Activated naive CD4-positive, alpha-beta T cell treated with anti-CD3 and anti-CD28 coated beads, Interleukin-2, amount 50 U/mL, for 24 hours (primary cell): Measurements from ENCODE around the gene PAIP2B.
"Not testable (repeated sequence)": the region's sequence is repeated elsewhere in the genome, so short reads cannot be mapped to it uniquely, and the experiment has no call there.

Experiments
- H3K27ac Mint-ChIP-seq: one replicate; pipeline ENCODE4 v1.8.0; 2021; ENCODE audit warnings: mild to moderate bottlenecking, mixed read lengths
- H3K27me3 Mint-ChIP-seq: one replicate; pipeline ENCODE4 v1.8.0; 2021; ENCODE audit warnings: mixed read lengths
- H3K36me3 Mint-ChIP-seq: one replicate; pipeline ENCODE4 v1.8.0; 2021; ENCODE audit warnings: mixed read lengths
- H3K4me1 Mint-ChIP-seq: one replicate; pipeline ENCODE4 v1.8.0; 2021; ENCODE audit warnings: mixed read lengths
- H3K4me3 Mint-ChIP-seq: one replicate; pipeline ENCODE4 v1.8.0; 2021; ENCODE audit warnings: mild to moderate bottlenecking, mixed read lengths
- H3K9me3 Mint-ChIP-seq: one replicate; pipeline ENCODE4 v1.8.0; 2021; ENCODE audit warnings: mixed read lengths

Gene PAIP2B

GRCh38 chr2:71187589-71187988 is 39.3 kb downstream of the PAIP2B start:
- H3K27ac Mint-ChIP-seq: no peak overlapping the region
- H3K9me3 Mint-ChIP-seq: no peaks in the 10 kb centered on the region
- H3K4me3 Mint-ChIP-seq: no peak overlapping the region
- H3K36me3 Mint-ChIP-seq: peaks cover 2% of the 10 kb centered on the region
- H3K4me1 Mint-ChIP-seq: no peaks in the 10 kb centered on the region
- H3K27me3 Mint-ChIP-seq: no peaks in the 10 kb centered on the region

- H3K4me1 Mint-ChIP-seq: no peaks in the 10 kb centered on the region
- peaks cover 2% of the 10 kb centered on the region for H3K36me3 Mint-ChIP-seq
- H3K9me3 Mint-ChIP-seq: no peaks in the 10 kb centered on the region
- H3K27me3 Mint-ChIP-seq: no peaks in the 10 kb centered on the region
- H3K27ac Mint-ChIP-seq: no peak overlapping the region
- no peak overlapping the region for H3K4me3 Mint-ChIP-seq
Measured at GRCh38 chr2:71186973-71187372, 39.9 kb downstream of the PAIP2B start.

- not testable (repeated sequence) for H3K27ac Mint-ChIP-seq, H3K4me3 Mint-ChIP-seq, H3K36me3 Mint-ChIP-seq, H3K9me3 Mint-ChIP-seq, H3K4me1 Mint-ChIP-seq, H3K27me3 Mint-ChIP-seq
Measured at GRCh38 chr2:71183306-71184115, 43.4 kb downstream of the PAIP2B start.

- no peak overlapping the region for H3K27ac Mint-ChIP-seq
- H3K36me3 Mint-ChIP-seq: no peaks in the 10 kb centered on the region
- H3K4me1 Mint-ChIP-seq: no peaks in the 10 kb centered on the region
- H3K4me3 Mint-ChIP-seq: no peak overlapping the region
- H3K9me3 Mint-ChIP-seq: no peaks in the 10 kb centered on the region
- H3K27me3 Mint-ChIP-seq: peaks cover 3% of the 10 kb centered on the region
Measured at GRCh38 chr2:71181316-71181715, 45.6 kb downstream of the PAIP2B start.

GRCh38 chr2:71178836-71179235 is 48.1 kb downstream of the PAIP2B start:
- not testable (repeated sequence) for H3K27me3 Mint-ChIP-seq, H3K4me1 Mint-ChIP-seq, H3K27ac Mint-ChIP-seq, H3K36me3 Mint-ChIP-seq, H3K4me3 Mint-ChIP-seq, H3K9me3 Mint-ChIP-seq

GRCh38 chr2:71174207-71174606 is 52.7 kb downstream of the PAIP2B start:
- Mint-ChIP-seq H3K4me3 (no peak overlapping the region), H3K9me3 (no peaks in the 10 kb centered on the region), H3K27ac (no peak overlapping the region), H3K36me3 (no peaks in the 10 kb centered on the region), H3K27me3 (peaks cover 3% of the 10 kb centered on the region), H3K4me1 (peaks cover 8% of the 10 kb centered on the region)

GRCh38 chr2:71173096-71173495 is 53.8 kb downstream of the PAIP2B start:
- H3K27me3 Mint-ChIP-seq: peaks cover 3% of the 10 kb centered on the region
- H3K4me3 Mint-ChIP-seq: no peak overlapping the region
- H3K27ac Mint-ChIP-seq: no peak overlapping the region
- H3K9me3 Mint-ChIP-seq: no peaks in the 10 kb centered on the region
- H3K4me1 Mint-ChIP-seq: peaks cover 8% of the 10 kb centered on the region
- H3K36me3 Mint-ChIP-seq: no peaks in the 10 kb centered on the region

- Mint-ChIP-seq H3K4me3 (no peak overlapping the region), H3K27ac (no peak overlapping the region), H3K9me3 (no peaks in the 10 kb centered on the region), H3K27me3 (peaks cover 3% of the 10 kb centered on the region), H3K4me1 (no peaks in the 10 kb centered on the region), H3K36me3 (no peaks in the 10 kb centered on the region)
Measured at GRCh38 chr2:71166812-71167211, 60.1 kb downstream of the PAIP2B start.

GRCh38 chr2:71157124-71157793 is 69.6 kb downstream of the PAIP2B start:
- H3K27me3 Mint-ChIP-seq: peaks cover 2% of the 10 kb centered on the region
- peaks cover 8% of the 10 kb centered on the region for H3K4me1 Mint-ChIP-seq
- H3K36me3 Mint-ChIP-seq: no peaks in the 10 kb centered on the region
- H3K9me3 Mint-ChIP-seq: no peaks in the 10 kb centered on the region
- no peak overlapping the region for H3K4me3 Mint-ChIP-seq
- H3K27ac Mint-ChIP-seq: peak overlapping the region; percentile 52

GRCh38 chr2:71156573-71156972 is 70.3 kb downstream of the PAIP2B start:
- Mint-ChIP-seq H3K4me3 (no peak overlapping the region), H3K4me1 (peaks cover 8% of the 10 kb centered on the region), H3K27me3 (peaks cover 2% of the 10 kb centered on the region), H3K36me3 (no peaks in the 10 kb centered on the region), H3K27ac (no peak overlapping the region), H3K9me3 (no peaks in the 10 kb centered on the region)

- no peaks in the 10 kb centered on the region for H3K9me3 Mint-ChIP-seq
- peaks cover 2% of the 10 kb centered on the region for H3K27me3 Mint-ChIP-seq
- H3K27ac Mint-ChIP-seq: no peak overlapping the region
- no peak overlapping the region for H3K4me3 Mint-ChIP-seq
- H3K4me1 Mint-ChIP-seq: peaks cover 8% of the 10 kb centered on the region
- no peaks in the 10 kb centered on the region for H3K36me3 Mint-ChIP-seq
Measured at GRCh38 chr2:71155846-71156245, 71.1 kb downstream of the PAIP2B start.

- Mint-ChIP-seq H3K4me3 (no peak overlapping the region), H3K27ac (no peak overlapping the region)
Measured at GRCh38 chr2:71154798-71155197, 72.1 kb downstream of the PAIP2B start.

GRCh38 chr2:71154279-71154678 is 72.6 kb downstream of the PAIP2B start:
- peaks cover 2% of the 10 kb centered on the region for H3K27me3 Mint-ChIP-seq
- no peak overlapping the region for H3K4me3 Mint-ChIP-seq
- peaks cover 8% of the 10 kb centered on the region for H3K4me1 Mint-ChIP-seq
- H3K27ac Mint-ChIP-seq: no peak overlapping the region
- peaks cover 2% of the 10 kb centered on the region for H3K36me3 Mint-ChIP-seq
- H3K9me3 Mint-ChIP-seq: no peaks in the 10 kb centered on the region

More at GRCh38 chr2:71154798-71155197, 72.1 kb downstream of the PAIP2B start:
- Mint-ChIP-seq H3K4me1 (peaks cover 8% of the 10 kb centered on the region), H3K36me3 (no peaks in the 10 kb centered on the region), H3K27me3 (peaks cover 2% of the 10 kb centered on the region), H3K9me3 (no peaks in the 10 kb centered on the region)

- Mint-ChIP-seq H3K27ac (no peak overlapping the region), H3K4me1 (peaks cover 8% of the 10 kb centered on the region), H3K4me3 (no peak overlapping the region), H3K36me3 (peaks cover 5% of the 10 kb centered on the region), H3K9me3 (no peaks in the 10 kb centered on the region), H3K27me3 (peaks cover 2% of the 10 kb centered on the region)
Measured at GRCh38 chr2:71153585-71154224, 73.2 kb downstream of the PAIP2B start.

GRCh38 chr2:71151620-71152019 is 75.3 kb downstream of the PAIP2B start:
- Mint-ChIP-seq H3K9me3 (no peaks in the 10 kb centered on the region), H3K4me3 (no peak overlapping the region), H3K27me3 (no peaks in the 10 kb centered on the region), H3K4me1 (no peaks in the 10 kb centered on the region), H3K36me3 (peaks cover 8% of the 10 kb centered on the region), H3K27ac (no peak overlapping the region)
